Activated B cell treated with CpG ODN at 0.5 μM for 24 hours (primary cell): ENCODE data around the gene U2AF1L4. TPM values are rescaled to one million over a fixed set of nuclear protein-coding genes. Genes with fewer than 3 reads are reported as not detected.

Source experiments
- ATAC-seq: fragments of 200-7000 bp; cut with Tn5 transposase; one replicate; pipeline ENCODE4 v1.10.0; 2021; ENCODE audit warnings: low read depth, mild to moderate bottlenecking, moderate library complexity
- CTCF ChIA-PET: fragments of 350-600 bp; sonication (Branson Sonifier 250); formaldehyde crosslinking; loops from one replicate; lab custom pipeline; 2021; ENCODE audit warnings: antibody characterized with exemption; lab: Charles Lee
- POLR2A ChIA-PET: fragments of 350-600 bp; sonication (Branson Sonifier 250); formaldehyde crosslinking; loops from one replicate; lab custom pipeline; 2021; ENCODE audit warnings: antibody characterized with exemption; lab: Charles Lee
- DNase-seq: peaks from one replicate; pipeline ENCODE4 v3.0.0; 2022
- H3K27ac Mint-ChIP-seq: one replicate; pipeline ENCODE4 v1.8.0; 2020; ENCODE audit warnings: mixed read lengths
- H3K27me3 Mint-ChIP-seq: one replicate; pipeline ENCODE4 v1.8.0; 2021; ENCODE audit warnings: mixed read lengths
- H3K36me3 Mint-ChIP-seq: one replicate; pipeline ENCODE4 v1.8.0; 2021; ENCODE audit warnings: low read depth, mixed read lengths
- H3K4me1 Mint-ChIP-seq: one replicate; pipeline ENCODE4 v1.8.0; 2021; ENCODE audit warnings: mixed read lengths
- H3K4me3 Mint-ChIP-seq: one replicate; pipeline ENCODE4 v1.8.0; 2020; ENCODE audit warnings: mild to moderate bottlenecking, mixed read lengths
- H3K9me3 Mint-ChIP-seq: one replicate; pipeline ENCODE4 v1.8.0; 2020; ENCODE audit warnings: mixed read lengths
- intact Hi-C: fragments of 100-400 bp; cut with micrococcal nuclease; formaldehyde crosslinking; loops from one replicate; pipeline ENCODE4 v1.15.1; 2024
- total RNA-seq: library from RNA; stranded (reverse); gene quantifications from 2 replicates; pipeline ENCODE4 v1.2.3, GENCODE V29; 2022
- TF ChIP-seq, protein P1 (sequence below): fragments of 200-600 bp; IDR thresholded peaks from one replicate; pipeline ENCODE4 v1.8.0; 2022; ENCODE audit warnings: antibody characterized with exemption, mild to moderate bottlenecking

The U2AF1L4 gene
- total RNA-seq, 1 donor from 2014 or later: 46.1 TPM

DNA sequence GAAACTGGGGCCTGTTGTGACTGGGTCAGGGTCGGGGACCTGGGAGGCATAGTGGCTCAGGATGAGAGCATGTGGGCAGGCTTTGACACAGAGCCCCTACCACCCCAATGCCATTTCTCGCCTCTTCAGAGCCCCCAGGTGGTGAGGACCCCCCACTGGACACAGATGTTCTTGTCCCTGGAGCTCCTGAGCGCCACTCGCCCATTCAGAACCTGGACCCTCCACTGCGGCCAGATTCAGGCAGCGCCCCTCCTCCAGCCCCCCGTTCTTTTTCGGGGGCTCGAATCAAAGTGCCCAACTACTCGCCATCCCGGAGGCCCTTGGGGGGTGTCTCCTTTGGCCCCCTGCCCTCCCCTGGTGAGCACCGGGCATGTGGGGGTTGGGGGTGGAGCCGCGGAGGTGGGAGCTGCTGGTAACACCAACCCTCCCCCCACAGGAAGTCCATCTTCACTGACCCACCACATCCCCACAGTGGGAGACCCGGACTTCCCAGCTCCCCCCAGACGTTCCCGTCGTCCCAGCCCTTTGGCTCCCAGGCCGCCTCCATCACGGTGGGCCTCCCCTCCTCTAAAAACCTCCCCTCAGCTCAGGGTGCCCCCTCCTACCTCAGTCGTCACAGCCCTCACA lies 13.3 kb downstream of the U2AF1L4 start:
- H3K4me3 Mint-ChIP-seq: no peak overlapping the region
- ChIA-PET CTCF (no interaction called here), POLR2A (interaction anchor here (1.5 kb wide), 1 partner anchor 9 kb away, joined by 5 read pairs; no protein-coding TSS in a partner anchor)
- no peaks in the 10 kb centered on the region for H3K27me3 Mint-ChIP-seq
- no peaks in the 10 kb centered on the region for H3K9me3 Mint-ChIP-seq
- intact Hi-C loops: no loop called here
- ATAC-seq (no peak), DNase-seq (no peak)
- TF ChIP-seq, protein P1, sequence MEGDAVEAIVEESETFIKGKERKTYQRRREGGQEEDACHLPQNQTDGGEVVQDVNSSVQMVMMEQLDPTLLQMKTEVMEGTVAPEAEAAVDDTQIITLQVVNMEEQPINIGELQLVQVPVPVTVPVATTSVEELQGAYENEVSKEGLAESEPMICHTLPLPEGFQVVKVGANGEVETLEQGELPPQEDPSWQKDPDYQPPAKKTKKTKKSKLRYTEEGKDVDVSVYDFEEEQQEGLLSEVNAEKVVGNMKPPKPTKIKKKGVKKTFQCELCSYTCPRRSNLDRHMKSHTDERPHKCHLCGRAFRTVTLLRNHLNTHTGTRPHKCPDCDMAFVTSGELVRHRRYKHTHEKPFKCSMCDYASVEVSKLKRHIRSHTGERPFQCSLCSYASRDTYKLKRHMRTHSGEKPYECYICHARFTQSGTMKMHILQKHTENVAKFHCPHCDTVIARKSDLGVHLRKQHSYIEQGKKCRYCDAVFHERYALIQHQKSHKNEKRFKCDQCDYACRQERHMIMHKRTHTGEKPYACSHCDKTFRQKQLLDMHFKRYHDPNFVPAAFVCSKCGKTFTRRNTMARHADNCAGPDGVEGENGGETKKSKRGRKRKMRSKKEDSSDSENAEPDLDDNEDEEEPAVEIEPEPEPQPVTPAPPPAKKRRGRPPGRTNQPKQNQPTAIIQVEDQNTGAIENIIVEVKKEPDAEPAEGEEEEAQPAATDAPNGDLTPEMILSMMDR: no peak
- H3K36me3 Mint-ChIP-seq: peaks cover 84% of the 10 kb centered on the region
- H3K27ac Mint-ChIP-seq: no peak overlapping the region
- H3K4me1 Mint-ChIP-seq: peaks cover 15% of the 10 kb centered on the region

DNA sequence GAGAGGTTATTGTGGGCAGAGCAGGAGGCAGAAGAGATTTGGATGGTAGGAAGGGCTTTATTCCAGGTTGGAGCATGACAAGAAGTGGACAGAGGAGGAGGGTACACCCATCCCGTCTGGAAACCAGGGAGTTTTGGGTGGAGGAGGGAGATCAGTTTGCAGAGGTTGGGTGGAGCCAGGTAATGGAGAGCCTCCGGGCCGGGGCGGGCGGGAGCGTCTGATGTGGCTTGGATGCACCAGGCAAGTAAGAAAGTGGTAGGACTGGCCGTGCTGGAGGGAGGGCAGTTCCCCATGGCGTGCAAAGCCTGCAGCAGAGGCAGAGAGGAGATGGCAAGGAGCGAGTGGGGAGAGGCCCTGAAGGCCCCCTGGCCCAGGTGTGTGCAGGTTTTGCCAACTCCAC lies 13.9 kb downstream of the U2AF1L4 start:
- POLR2A ChIA-PET: interaction anchor here (1.3 to 1.5 kb wide), 2 partner anchors 9 kb away, joined by 5 to 6 read pairs; no protein-coding TSS in a partner anchor
- Mint-ChIP-seq H3K9me3 (no peaks in the 10 kb centered on the region), H3K36me3 (peaks cover 84% of the 10 kb centered on the region), H3K4me3 (no peak overlapping the region), H3K27ac (peak overlapping the region; percentile 32), H3K4me1 (peaks cover 9% of the 10 kb centered on the region), H3K27me3 (no peaks in the 10 kb centered on the region)
- intact Hi-C loops: no loop called here
- ATAC-seq (no peak), DNase-seq (no peak)
- CTCF ChIA-PET: no interaction called here
- TF ChIP-seq, protein P1: no peak

DNA sequence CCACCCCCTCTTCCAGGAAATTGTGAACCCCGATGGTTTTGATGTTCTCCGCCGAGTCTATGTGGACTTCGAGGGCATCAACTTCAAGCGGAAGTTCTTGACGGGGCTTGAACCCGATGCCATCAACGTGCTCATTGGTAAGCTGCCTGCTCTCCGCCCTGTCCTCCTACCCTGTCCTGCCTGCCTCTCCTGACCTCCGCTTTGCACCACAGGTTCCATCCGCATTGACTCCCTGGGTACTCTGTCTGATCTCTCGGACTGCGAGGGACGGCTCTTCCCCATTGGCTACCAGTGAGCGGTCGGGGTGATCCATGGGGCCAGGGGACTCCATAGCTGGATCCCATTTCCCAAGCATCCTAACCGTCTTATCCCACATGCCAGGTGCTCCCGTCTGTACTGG lies 14.9 kb downstream of the U2AF1L4 start:
- ATAC-seq (no peak), DNase-seq (no peak)
- TF ChIP-seq, protein P1: no peak
- CTCF ChIA-PET: no interaction called here
- H3K27ac Mint-ChIP-seq: no peak overlapping the region
- POLR2A ChIA-PET: interaction anchor here (1.3 to 1.5 kb wide), 2 partner anchors 10 to 14 kb away, joined by 3 to 6 read pairs; no protein-coding TSS in a partner anchor
- H3K4me1 Mint-ChIP-seq: peaks cover 7% of the 10 kb centered on the region
- H3K4me3 Mint-ChIP-seq: no peak overlapping the region
- no peaks in the 10 kb centered on the region for H3K27me3 Mint-ChIP-seq
- no peaks in the 10 kb centered on the region for H3K9me3 Mint-ChIP-seq
- intact Hi-C loops: no loop called here
- H3K36me3 Mint-ChIP-seq: peaks cover 84% of the 10 kb centered on the region

DNA sequence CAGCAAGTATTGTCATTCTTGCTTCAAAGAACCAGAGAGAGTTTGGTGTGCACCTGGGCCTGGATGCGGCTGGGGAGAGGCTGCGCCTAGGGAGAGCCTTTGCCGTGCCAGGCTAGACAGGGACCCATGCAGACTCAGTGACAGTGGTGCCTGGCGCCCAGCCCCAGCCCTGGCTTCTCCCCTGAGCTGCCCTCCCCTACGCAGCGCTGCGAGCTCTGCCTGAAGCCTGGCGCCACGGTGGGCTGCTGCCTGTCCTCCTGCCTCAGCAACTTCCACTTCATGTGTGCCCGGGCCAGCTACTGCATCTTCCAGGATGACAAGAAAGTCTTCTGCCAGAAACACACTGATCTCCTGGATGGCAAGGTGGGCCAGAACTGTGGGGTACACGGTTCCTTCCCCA lies 15.5 kb downstream of the U2AF1L4 start:
- intact Hi-C loops: no loop called here
- CTCF ChIA-PET: no interaction called here
- peaks cover 84% of the 10 kb centered on the region for H3K36me3 Mint-ChIP-seq

DNA sequence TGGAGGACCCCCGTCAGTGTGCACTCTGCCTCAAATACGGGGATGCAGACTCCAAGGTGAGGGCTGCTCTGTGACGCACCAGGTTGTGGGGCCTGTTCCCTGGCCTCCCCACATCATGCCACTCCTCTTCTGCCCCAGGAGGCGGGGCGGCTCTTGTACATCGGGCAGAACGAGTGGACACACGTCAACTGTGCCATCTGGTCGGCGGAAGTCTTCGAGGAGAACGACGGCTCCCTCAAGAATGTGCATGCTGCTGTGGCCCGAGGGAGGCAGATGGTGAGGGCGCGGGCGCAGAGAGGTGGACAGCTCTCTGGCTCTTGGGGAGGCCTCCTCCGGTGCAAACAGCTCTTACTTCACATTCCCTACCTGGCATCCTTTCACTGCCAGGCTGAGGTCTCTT lies 16.2 kb downstream of the U2AF1L4 start:
- POLR2A ChIA-PET: interaction anchor here (2.2 kb wide), 1 partner anchor 12 kb away, joined by 7 read pairs; no protein-coding TSS in a partner anchor
- Mint-ChIP-seq H3K27me3 (no peaks in the 10 kb centered on the region), H3K27ac (no peak overlapping the region), H3K36me3 (peaks cover 84% of the 10 kb centered on the region), H3K4me1 (peaks cover 5% of the 10 kb centered on the region), H3K4me3 (no peak overlapping the region), H3K9me3 (no peaks in the 10 kb centered on the region)
- DNase-seq (no peak), ATAC-seq (no peak)
- intact Hi-C loops: no loop called here
- CTCF ChIA-PET: no interaction called here
- TF ChIP-seq, protein P1: no peak

More for the DNA sequence above, 15.5 kb downstream of the U2AF1L4 start:
- Mint-ChIP-seq H3K4me3 (no peak overlapping the region), H3K27ac (no peak overlapping the region), H3K9me3 (no peaks in the 10 kb centered on the region), H3K4me1 (peaks cover 7% of the 10 kb centered on the region), H3K27me3 (no peaks in the 10 kb centered on the region)
- TF ChIP-seq, protein P1: no peak
- DNase-seq (no peak), ATAC-seq (no peak)
- POLR2A ChIA-PET: interaction anchor here (1.3 to 1.5 kb wide), 2 partner anchors 10 to 15 kb away, joined by 3 to 6 read pairs; no protein-coding TSS in a partner anchor
